NT2/D1 (cell line): Measurements from ENCODE around the gene GDA.

ENCODE experiments used
- SUZ12 ChIP-seq: IDR thresholded peaks from 2 replicates; pipeline ENCODE4 v1.6.1; 2011; ENCODE audit not compliant: insufficient read length, insufficient read depth; ENCODE audit errors: extremely low read depth
- YY1 ChIP-seq: IDR thresholded peaks from 2 replicates; pipeline ENCODE4 v1.6.1; 2011; ENCODE audit not compliant: insufficient read length, insufficient read depth
- ZNF274 ChIP-seq: IDR thresholded peaks from 2 replicates; pipeline ENCODE4 v1.6.1; 2011; ENCODE audit warnings: mild to moderate bottlenecking, low read depth, low read length

DNA sequence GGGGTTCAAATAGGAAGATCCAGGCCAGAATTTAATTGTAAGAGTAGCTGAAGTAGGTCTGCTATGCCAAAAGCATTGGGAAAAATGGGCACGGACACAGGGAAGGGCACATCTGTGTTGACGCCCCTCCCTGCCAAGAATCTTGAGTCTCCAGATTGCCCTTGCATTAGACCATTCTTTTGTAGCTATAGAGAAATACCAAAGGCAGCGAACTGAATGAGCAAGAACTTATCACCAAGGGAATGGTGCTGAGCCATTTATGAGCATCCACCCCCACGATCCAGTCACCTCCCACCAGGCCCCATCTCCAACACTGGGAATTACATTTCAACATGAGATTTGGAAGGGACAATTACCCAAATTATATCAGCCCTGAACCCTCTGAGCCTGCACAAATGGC is 18.0 kb upstream of the GDA start:
- TF ChIP-seq ZNF274 = no peak
- TF ChIP-seq YY1 = no peak
- no peak for TF ChIP-seq SUZ12
